GM12864 (cell line): ENCODE results near the gene CCDC192.

Experiments used
- DNase-seq: peaks from one replicate; pipeline ENCODE4 v3.0.0-alpha.2; 2011; ENCODE audit warnings: low read depth
- H3K4me3 ChIP-seq: 2 replicates; pipeline ENCODE4 v1.5.1; 2011; ENCODE audit warnings: mild to moderate bottlenecking, low read depth, low read length, control low read depth
- TF ChIP-seq, protein P1 (sequence below): IDR thresholded peaks from 2 replicates; pipeline ENCODE4 v1.5.1; 2011; ENCODE audit warnings: low read depth, mild to moderate bottlenecking, moderate library complexity, low read length, control low read depth, inconsistent platforms; ENCODE audit errors: missing control alignments

CCDC192 gene

DNA sequence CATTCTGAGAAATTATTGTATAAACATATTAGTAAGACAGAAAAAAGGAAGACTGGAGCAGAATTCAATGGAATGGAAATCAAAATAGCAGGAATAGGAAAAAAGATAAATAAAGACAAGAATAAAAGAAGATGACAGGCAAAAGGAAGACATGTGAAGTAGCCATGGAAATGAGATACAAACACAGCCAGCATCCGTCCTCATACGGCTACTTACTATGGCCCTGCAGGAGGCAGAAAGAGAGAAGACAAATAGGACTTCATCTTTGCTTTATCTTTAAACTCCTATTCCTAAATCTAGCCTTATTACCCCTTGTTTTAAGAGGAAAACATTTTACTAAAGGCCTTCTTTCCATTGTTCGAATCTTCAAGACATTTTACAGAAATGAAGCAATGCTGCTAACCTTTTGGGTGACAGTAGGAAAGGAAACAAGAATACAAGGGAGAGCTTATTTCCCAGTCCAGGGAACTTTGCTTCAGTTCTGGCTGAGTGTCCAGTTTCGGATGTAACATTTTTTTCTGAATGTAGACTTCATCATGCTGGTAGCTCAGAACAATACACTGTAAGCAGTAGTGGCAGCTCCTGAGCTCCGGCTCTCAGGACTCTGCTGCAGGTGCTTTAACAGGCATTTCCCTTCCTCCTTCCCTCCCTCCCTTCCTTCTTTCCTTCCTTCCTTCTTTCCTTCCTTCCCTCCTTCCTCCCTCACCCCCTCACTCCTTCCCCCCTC is 274.0 kb downstream of the CCDC192 start:
- TF ChIP-seq, protein P1, sequence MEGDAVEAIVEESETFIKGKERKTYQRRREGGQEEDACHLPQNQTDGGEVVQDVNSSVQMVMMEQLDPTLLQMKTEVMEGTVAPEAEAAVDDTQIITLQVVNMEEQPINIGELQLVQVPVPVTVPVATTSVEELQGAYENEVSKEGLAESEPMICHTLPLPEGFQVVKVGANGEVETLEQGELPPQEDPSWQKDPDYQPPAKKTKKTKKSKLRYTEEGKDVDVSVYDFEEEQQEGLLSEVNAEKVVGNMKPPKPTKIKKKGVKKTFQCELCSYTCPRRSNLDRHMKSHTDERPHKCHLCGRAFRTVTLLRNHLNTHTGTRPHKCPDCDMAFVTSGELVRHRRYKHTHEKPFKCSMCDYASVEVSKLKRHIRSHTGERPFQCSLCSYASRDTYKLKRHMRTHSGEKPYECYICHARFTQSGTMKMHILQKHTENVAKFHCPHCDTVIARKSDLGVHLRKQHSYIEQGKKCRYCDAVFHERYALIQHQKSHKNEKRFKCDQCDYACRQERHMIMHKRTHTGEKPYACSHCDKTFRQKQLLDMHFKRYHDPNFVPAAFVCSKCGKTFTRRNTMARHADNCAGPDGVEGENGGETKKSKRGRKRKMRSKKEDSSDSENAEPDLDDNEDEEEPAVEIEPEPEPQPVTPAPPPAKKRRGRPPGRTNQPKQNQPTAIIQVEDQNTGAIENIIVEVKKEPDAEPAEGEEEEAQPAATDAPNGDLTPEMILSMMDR, result no peak
- DNase-seq, result no peak
- H3K4me3 ChIP-seq, result no peak overlapping the region

DNA sequence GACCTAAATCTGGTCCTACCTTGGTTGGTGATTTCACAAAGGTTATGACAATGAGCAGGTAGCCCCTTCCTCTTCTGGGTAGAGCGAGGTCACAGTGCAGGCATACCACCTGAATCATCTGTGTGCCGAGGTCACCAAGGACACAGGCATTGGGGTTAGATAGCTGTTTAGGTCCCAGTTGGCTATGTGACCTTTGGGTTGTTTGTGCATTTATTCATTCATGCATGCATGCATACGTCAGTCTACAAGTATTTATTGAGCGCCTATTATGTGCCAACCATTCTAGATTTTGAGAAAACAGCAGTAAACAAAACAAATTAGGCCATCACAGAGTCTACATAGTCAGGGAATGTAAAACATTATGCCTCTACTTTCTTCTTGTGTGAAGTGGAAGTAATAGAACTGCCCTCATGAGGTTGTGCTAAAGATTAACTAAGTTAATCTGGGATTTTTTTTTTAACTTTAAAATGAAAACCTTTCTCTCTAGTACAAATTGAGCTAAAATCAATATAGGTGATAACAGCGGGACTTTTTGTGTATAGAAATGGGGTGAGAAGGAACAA is 275.6 kb downstream of the CCDC192 start:
- no peak overlapping the region for H3K4me3 ChIP-seq
- no peak for DNase-seq
- TF ChIP-seq, protein P1, result no peak

DNA sequence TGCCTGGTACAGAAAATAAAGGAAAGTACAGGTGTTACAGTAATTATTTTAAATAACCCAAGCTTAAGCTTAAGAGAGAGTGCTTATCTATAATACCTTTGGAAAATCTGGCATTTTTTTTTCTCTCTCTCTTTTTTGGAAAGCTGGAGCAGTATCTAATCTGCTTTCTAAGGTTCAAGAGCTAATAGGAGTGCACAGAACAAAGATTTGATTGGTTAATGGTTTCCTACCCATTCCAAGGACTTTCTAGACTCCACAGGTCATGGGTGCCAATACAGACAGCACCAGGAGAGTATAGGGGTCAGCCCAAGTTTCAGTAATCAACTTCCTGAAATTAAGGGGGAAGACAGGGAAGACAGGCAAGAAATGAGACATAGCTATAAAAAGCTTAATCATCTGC is 276.3 kb downstream of the CCDC192 start:
- TF ChIP-seq, protein P1, result no peak
- no peak for DNase-seq
- H3K4me3 ChIP-seq, result no peak overlapping the region

DNA sequence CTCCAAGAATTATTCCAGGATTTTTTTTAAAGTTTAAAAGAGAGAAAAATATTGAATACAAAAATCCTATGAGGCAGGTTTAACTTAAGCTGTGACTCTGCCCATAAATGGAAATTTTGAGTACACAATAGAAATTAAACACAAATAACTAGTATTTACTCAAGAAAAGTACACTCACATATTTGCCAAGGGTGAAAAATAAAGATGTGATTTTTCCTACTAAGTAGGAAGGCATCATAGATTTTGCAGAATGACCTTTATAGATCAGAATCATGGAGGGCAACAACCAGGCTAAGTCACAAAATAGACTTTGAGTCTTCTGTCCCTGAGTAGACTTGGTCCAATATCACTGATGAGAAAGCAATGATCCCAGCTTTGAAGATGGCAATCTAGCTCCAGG is 277.7 kb downstream of the CCDC192 start:
- H3K4me3 ChIP-seq, result no peak overlapping the region
- TF ChIP-seq, protein P1, result no peak
- no peak for DNase-seq

DNA sequence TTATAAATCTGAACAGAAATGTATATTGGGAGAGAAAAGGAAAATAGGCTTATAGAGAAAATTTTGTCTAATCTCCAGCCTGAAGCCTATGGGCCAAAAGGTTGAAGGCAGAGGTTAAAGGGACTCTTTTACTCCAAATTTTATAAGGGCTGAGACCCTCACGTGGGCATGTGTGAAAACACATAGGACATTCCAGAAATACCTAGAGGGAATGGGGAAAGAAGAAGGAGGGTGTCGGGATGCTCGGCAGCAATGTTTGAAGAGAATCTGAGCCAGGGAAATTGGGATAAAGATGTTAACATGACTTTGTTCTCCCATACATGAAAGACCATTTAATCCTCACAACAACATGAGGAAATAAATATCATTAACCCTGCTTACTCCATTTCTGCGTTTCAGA is 278.3 kb downstream of the CCDC192 start:
- DNase-seq, result no peak
- TF ChIP-seq, protein P1, result no peak
- H3K4me3 ChIP-seq, result no peak overlapping the region

DNA sequence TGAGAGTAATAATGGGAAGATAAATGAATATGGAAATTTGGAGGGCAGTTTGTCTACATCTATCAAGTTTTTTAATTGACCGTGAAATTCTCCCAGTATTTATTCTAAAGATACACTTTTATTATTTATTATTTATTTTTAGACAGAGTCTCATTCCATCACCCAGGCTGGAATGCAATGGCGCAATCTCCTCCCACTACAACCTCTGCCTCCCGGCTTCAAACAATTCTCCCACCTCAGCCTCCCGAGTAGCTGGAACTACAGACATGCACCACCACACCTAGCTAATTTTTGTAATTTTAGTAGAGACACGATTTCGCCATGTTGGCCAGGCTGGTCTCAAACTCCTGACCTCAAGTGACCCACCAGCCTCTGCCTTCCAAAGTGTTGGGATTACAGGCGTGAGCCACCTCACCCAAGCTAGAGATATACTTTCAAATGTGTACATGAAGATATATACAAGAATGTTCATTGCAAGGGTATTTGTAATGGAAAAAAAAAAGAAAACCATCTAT is 282.7 kb downstream of the CCDC192 start:
- TF ChIP-seq, protein P1, result no peak
- DNase-seq, result no peak
- H3K4me3 ChIP-seq, result no peak overlapping the region
